ENCODE measurements around the gene SECISBP2. TPM values are rescaled to one million over a fixed set of nuclear protein-coding genes. Genes with fewer than 3 reads are reported as not detected.

SECISBP2 gene
- total RNA-seq, 1 donor: 30.8 TPM

DNA sequence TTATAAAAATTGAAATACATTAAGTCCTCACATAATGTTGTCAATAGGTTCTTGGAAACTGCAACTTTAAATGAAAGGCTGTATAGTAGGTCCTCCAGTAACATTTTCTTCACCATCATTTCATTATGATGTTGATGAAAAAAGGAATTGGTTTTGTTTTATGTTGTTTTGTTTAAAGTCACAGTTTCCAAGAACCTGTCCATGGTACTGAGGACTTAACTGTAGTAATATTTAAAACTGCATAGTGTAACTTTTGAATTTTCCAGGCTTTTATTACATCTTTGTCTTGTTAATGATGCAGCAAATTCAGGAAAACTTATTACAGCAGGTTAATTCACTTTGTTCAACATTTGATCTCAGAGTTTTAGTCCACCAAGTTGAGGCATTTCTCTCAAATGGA, 11.6 kb downstream of the SECISBP2 start:
- peaks cover 66% of the 10 kb centered on the region for H3K36me3 ChIP-seq (ENCODE audit: insufficient read depth, low read length)
- H3K4me2 ChIP-seq (ENCODE audit: insufficient read depth, low read length): no peak overlapping the region
- no peaks in the 10 kb centered on the region for H3K4me1 ChIP-seq (ENCODE audit: insufficient read depth, low read length)
- H2AFZ ChIP-seq (ENCODE audit: low read length): no peak overlapping the region
- no peaks in the 10 kb centered on the region for H4K20me1 ChIP-seq (ENCODE audit: insufficient read depth, low read length)
- peaks cover 9% of the 10 kb centered on the region for H3K79me2 ChIP-seq (ENCODE audit: insufficient read depth, low read length)
- no peak overlapping the region for H3K4me3 ChIP-seq (ENCODE audit: insufficient read depth, low read length)
- TF ChIP-seq CTCF (IDR thresholded peaks at IDR 0.05; ENCODE audit: extremely low read depth, low read depth, low read length): no peak
- no peak overlapping the region for H3K27ac ChIP-seq (ENCODE audit: low read depth, low read length)
- no peaks in the 10 kb centered on the region for H3K9me3 ChIP-seq (ENCODE audit: low read depth, low read length)
- no peaks in the 10 kb centered on the region for H3K27me3 ChIP-seq (ENCODE audit: insufficient read depth, low read length)
- DNase-seq (ENCODE audit: insufficient read length, low spot score, missing footprints): no peak

- no peaks in the 10 kb centered on the region for H3K27me3 ChIP-seq (ENCODE audit: insufficient read depth, low read length)
- no peak for TF ChIP-seq CTCF (IDR thresholded peaks at IDR 0.05; ENCODE audit: extremely low read depth, low read depth, low read length)
- DNase-seq (ENCODE audit: insufficient read length, low spot score, missing footprints): no peak
- no peak overlapping the region for H2AFZ ChIP-seq (ENCODE audit: low read length)
- H3K36me3 ChIP-seq (ENCODE audit: insufficient read depth, low read length): peaks cover 70% of the 10 kb centered on the region
- H3K4me2 ChIP-seq (ENCODE audit: insufficient read depth, low read length): no peak overlapping the region
- no peak overlapping the region for H3K27ac ChIP-seq (ENCODE audit: low read depth, low read length)
- peaks cover 4% of the 10 kb centered on the region for H3K79me2 ChIP-seq (ENCODE audit: insufficient read depth, low read length)
- no peaks in the 10 kb centered on the region for H3K4me1 ChIP-seq (ENCODE audit: insufficient read depth, low read length)
- H3K4me3 ChIP-seq (ENCODE audit: insufficient read depth, low read length): no peak overlapping the region
- H4K20me1 ChIP-seq (ENCODE audit: insufficient read depth, low read length): no peaks in the 10 kb centered on the region
- no peaks in the 10 kb centered on the region for H3K9me3 ChIP-seq (ENCODE audit: low read depth, low read length)
Observed at GRCh38 chr9:89330513-89330912, 12.2 kb downstream of the SECISBP2 start.

- no peak for TF ChIP-seq CTCF (IDR thresholded peaks at IDR 0.05; ENCODE audit: extremely low read depth, low read depth, low read length)
- Histone ChIP-seq H3K27ac (ENCODE audit: low read depth, low read length) (no peak overlapping the region), H3K27me3 (ENCODE audit: insufficient read depth, low read length) (no peaks in the 10 kb centered on the region), H3K9me3 (ENCODE audit: low read depth, low read length) (no peaks in the 10 kb centered on the region), H3K4me2 (ENCODE audit: insufficient read depth, low read length) (no peak overlapping the region), H3K79me2 (ENCODE audit: insufficient read depth, low read length) (no peaks in the 10 kb centered on the region), H2AFZ (ENCODE audit: low read length) (no peak overlapping the region), H4K20me1 (ENCODE audit: insufficient read depth, low read length) (no peaks in the 10 kb centered on the region), H3K4me3 (ENCODE audit: insufficient read depth, low read length) (no peak overlapping the region), H3K4me1 (ENCODE audit: insufficient read depth, low read length) (no peaks in the 10 kb centered on the region), H3K36me3 (ENCODE audit: insufficient read depth, low read length) (peaks cover 76% of the 10 kb centered on the region)
- no peak for DNase-seq (ENCODE audit: insufficient read length, low spot score, missing footprints)
Observed at GRCh38 chr9:89339807-89340206, 21.5 kb downstream of the SECISBP2 start.

DNA sequence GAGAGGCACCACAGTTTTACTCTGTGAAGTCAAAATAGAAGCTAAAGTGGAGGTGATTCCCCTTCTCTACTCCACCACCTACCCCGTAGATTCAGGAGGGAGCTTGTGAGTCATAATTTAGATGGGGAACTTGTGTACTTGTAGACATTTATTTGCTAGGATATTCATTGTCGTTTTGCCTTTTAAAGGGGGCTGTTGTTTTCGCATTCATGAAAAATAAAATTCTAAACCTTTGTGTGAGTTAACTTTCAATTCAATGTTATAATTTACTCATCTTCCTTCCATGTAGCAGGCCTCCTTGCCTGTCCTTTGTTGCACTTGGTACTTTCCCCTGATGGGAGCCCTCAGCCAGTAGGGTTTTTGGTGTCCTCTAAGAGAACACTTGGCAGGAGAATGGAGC, 22.0 kb downstream of the SECISBP2 start:
- Histone ChIP-seq H4K20me1 (ENCODE audit: insufficient read depth, low read length) (no peaks in the 10 kb centered on the region), H3K4me1 (ENCODE audit: insufficient read depth, low read length) (no peaks in the 10 kb centered on the region), H3K27ac (ENCODE audit: low read depth, low read length) (no peak overlapping the region), H3K79me2 (ENCODE audit: insufficient read depth, low read length) (no peaks in the 10 kb centered on the region), H3K9me3 (ENCODE audit: low read depth, low read length) (no peaks in the 10 kb centered on the region), H2AFZ (ENCODE audit: low read length) (no peak overlapping the region), H3K36me3 (ENCODE audit: insufficient read depth, low read length) (peaks cover 73% of the 10 kb centered on the region), H3K4me2 (ENCODE audit: insufficient read depth, low read length) (no peak overlapping the region), H3K4me3 (ENCODE audit: insufficient read depth, low read length) (no peak overlapping the region), H3K27me3 (ENCODE audit: insufficient read depth, low read length) (no peaks in the 10 kb centered on the region)
- TF ChIP-seq CTCF (IDR thresholded peaks at IDR 0.05; ENCODE audit: extremely low read depth, low read depth, low read length): no peak
- no peak for DNase-seq (ENCODE audit: insufficient read length, low spot score, missing footprints)
